ENCODE data around the gene OTX1.
"Not testable (repeated sequence)": the region's sequence is repeated elsewhere in the genome, so short reads cannot be mapped to it uniquely, and the experiment has no call there.

Gene OTX1

GRCh38 chr2:63059793-63060471 lies 9.3 kb downstream of the OTX1 start:
- no peak for DNase-seq

GRCh38 chr2:63060472-63060991 lies 9.9 kb downstream of the OTX1 start:
- DNase-seq, result no peak

DNA sequence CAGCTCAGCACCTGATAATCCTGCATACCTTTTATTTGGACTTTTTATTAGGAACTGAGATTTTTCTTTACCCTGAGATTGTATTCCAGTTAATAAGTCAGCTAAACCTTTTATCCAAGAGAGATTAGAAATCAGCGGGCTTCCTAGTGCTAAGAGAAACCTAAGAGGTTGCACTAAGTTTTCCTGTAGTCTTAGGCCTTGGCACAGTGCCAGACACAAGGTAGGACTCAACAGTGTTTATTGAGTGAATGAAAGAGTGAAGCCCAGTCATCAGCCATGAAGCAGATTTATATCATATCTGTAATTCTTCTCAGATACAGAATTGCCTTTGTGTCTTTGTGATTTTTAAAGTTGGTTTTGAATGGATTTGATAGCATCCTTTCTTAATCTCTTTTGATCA lies 13.6 kb downstream of the OTX1 start:
- DNase-seq, result no peak

DNA sequence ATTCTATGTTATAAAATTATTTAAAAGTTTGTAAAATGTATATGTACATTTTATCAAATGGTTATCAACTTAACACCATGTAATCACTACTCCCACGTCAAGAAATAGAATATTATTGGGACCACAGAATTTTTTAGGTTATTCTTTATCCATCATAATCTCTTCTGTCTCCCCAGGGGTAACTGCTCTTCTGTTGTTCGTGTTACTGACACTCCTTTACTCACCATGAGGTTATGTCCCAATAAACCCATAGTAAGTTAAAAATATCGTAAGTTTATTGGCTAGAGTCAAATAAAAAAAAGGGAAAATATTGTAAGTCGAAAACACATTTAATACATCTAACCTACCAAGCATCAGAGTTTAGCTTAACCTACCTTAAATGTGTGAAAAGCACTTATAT lies 14.0 kb downstream of the OTX1 start:
- DNase-seq, result no peak

DNA sequence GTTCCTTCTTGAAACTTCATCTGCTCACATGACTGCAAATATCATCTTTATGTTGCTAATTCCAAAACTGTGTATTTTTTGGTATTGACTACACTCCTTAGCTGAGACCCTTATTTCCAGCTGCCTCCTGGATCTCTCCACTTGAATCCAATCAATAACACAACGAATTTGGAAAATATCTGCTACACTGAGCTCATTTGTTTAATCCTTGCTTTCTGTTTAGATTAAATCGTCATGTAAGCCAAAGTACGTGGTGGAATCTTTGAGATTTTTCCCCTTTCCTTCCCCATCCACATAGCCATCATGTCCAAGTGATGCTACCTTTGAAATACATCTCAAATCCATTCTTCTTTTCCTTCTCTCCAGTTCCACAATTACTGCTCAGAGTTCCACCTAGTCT lies 15.6 kb downstream of the OTX1 start:
- no peak for DNase-seq

DNA sequence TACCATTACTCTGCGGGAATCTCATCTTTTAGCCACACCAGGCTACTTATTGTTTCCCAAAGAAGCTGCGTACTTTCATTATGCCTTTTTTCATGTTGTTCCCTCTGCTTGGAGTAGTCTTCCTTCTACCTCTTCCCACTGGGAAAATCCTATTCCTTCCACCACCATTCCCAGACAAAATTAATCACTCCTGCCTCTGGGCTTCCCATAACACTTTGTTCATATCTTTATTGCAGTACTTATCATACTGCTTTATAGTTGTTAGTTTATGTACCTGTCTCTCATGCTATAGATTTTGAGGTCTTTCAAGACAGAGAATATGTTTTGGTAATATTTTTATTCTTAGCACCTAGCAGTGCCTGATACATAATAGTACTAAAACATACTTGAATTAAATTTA lies 16.2 kb downstream of the OTX1 start:
- no peak for DNase-seq

DNA sequence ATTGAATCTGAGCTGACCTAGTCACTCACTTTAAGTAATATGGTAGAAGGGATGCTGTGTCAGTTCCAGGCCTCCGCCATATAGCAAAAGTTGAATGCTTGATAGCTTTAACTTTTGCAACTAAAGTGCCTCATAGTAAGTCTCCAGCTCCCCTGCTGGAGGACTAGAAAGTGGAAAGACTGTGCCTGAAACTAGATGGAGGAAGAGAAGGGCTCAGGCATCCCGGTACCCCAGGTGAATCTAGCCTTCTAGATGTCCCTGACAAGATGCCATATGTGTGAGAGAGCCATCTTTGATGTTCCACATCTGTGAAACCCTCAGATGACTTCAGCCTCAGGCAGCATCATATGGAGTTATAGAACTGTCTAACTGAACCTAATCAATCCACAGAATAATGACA lies 21.0 kb downstream of the OTX1 start:
- DNase-seq, result no peak

GRCh38 chr2:63073994-63074393 lies 23.4 kb downstream of the OTX1 start:
- DNase-seq, result no peak

- DNase-seq, result not testable (repeated sequence)
Observed at GRCh38 chr2:63074399-63074798, 23.8 kb downstream of the OTX1 start.

GRCh38 chr2:63078852-63079606 lies 28.4 kb downstream of the OTX1 start:
- DNase-seq, result no peak

- no peak for DNase-seq
Observed at GRCh38 chr2:63081404-63081803, 30.8 kb downstream of the OTX1 start.

DNA sequence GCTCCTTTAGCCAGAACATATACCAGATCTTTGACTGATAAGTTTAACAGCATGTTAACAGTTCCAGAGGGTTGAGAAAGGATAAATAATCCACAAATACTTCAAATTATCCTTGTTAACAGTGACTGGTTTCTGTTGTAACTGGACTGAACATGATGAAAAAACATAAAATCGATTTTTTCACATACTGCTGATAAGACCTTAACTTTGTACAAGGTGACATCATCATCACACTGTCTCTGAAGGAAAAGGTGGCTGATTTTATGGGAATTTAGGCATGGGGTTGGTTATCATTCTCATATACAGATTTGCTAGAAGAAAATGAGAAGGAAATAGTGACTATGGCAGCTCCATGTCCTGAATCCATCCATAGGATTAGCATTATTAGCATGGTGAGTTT lies 36.1 kb downstream of the OTX1 start:
- DNase-seq, result no peak

- no peak for DNase-seq
Observed at GRCh38 chr2:63092401-63092800, 41.8 kb downstream of the OTX1 start.

GRCh38 chr2:63092857-63093256 lies 42.2 kb downstream of the OTX1 start:
- DNase-seq, result no peak

GRCh38 chr2:63093502-63093901 lies 42.9 kb downstream of the OTX1 start:
- DNase-seq, result no peak

GRCh38 chr2:63096491-63096890 lies 45.9 kb downstream of the OTX1 start:
- DNase-seq, result no peak

- no peak for DNase-seq
Observed at GRCh38 chr2:63099032-63099431, 48.4 kb downstream of the OTX1 start.

GRCh38 chr2:63101954-63102353 lies 51.3 kb downstream of the OTX1 start:
- DNase-seq, result no peak

- DNase-seq, result no peak
Observed at GRCh38 chr2:63104482-63104881, 53.9 kb downstream of the OTX1 start.

All from NCI-H1436 treated with DMSO at 0.1 percent for 48 hours (cell line).